IPS-NIHi7 (cell line): ENCODE results near the gene UNC45B.
"Not testable (repeated sequence)": the region's sequence is repeated elsewhere in the genome, so short reads cannot be mapped to it uniquely, and the experiment has no call there.

Source experiments
- DNase-seq: peaks from one replicate; pipeline ENCODE4 v3.0.0; 2012; ENCODE audit warnings: mixed read lengths; ENCODE audit errors: extremely low spot score

UNC45B gene

GRCh38 chr17:35142467-35142796 lies 5.2 kb upstream of the UNC45B start:
- DNase-seq, result no peak

- DNase-seq, result no peak
These were observed 2.8 kb upstream of the UNC45B start for GRCh38 chr17:35144840-35145239.

- DNase-seq, result no peak
These were observed 1.3 kb upstream of the UNC45B start for GRCh38 chr17:35146214-35146833.

GRCh38 chr17:35148144-35148543 lies 527 bp downstream of the UNC45B start:
- no peak for DNase-seq

GRCh38 chr17:35149941-35150340 lies 2.3 kb downstream of the UNC45B start:
- DNase-seq, result no peak

GRCh38 chr17:35151080-35151479 lies 3.5 kb downstream of the UNC45B start:
- DNase-seq, result not testable (repeated sequence)

GRCh38 chr17:35152421-35153140 lies 5.0 kb downstream of the UNC45B start:
- DNase-seq, result no peak

GRCh38 chr17:35154196-35155165 lies 6.9 kb downstream of the UNC45B start:
- DNase-seq, result no peak

- DNase-seq, result no peak
These were observed 7.6 kb downstream of the UNC45B start for GRCh38 chr17:35155246-35155645.

GRCh38 chr17:35159940-35160339 lies 12.3 kb downstream of the UNC45B start:
- no peak for DNase-seq

- no peak for DNase-seq
These were observed 13.0 kb downstream of the UNC45B start for GRCh38 chr17:35160354-35161201.

- DNase-seq, result no peak
These were observed 13.7 kb downstream of the UNC45B start for GRCh38 chr17:35161281-35161761.

- DNase-seq, result no peak
These were observed 15.1 kb downstream of the UNC45B start for GRCh38 chr17:35162755-35163154.

- DNase-seq, result no peak
These were observed 16.3 kb downstream of the UNC45B start for GRCh38 chr17:35163886-35164285.

GRCh38 chr17:35164716-35165115 lies 17.1 kb downstream of the UNC45B start:
- no peak for DNase-seq

- no peak for DNase-seq
These were observed 18.9 kb downstream of the UNC45B start for GRCh38 chr17:35166526-35166925.

GRCh38 chr17:35167046-35167445 lies 19.4 kb downstream of the UNC45B start:
- no peak for DNase-seq

GRCh38 chr17:35167666-35168065 lies 20.0 kb downstream of the UNC45B start:
- no peak for DNase-seq

- no peak for DNase-seq
These were observed 22.3 kb downstream of the UNC45B start for GRCh38 chr17:35169835-35170363.

- no peak for DNase-seq
These were observed 23.6 kb downstream of the UNC45B start for GRCh38 chr17:35170968-35171771.
